A172 (cell line): Measurements from ENCODE around the gene RBBP4. TPM values are rescaled to one million over a fixed set of nuclear protein-coding genes. Genes with fewer than 3 reads are reported as not detected.
"Not testable (repeated sequence)": the region's sequence is repeated elsewhere in the genome, so short reads cannot be mapped to it uniquely, and the experiment has no call there.

Experiments
- DNase-seq: peaks from one replicate; pipeline ENCODE4 v3.0.0-alpha.2; 2015; ENCODE audit warnings: low spot score
- total RNA-seq: library from RNA; depleted of rRNA; stranded (reverse); fragments of >200 nt; shearing (Covaris generic); gene quantifications from 2 replicates; pipeline ENCODE4 v1.2.3, GENCODE V29; 2014

Gene RBBP4
- total RNA-seq, 1 experiment from 2014 or later, result 102 TPM

DNA sequence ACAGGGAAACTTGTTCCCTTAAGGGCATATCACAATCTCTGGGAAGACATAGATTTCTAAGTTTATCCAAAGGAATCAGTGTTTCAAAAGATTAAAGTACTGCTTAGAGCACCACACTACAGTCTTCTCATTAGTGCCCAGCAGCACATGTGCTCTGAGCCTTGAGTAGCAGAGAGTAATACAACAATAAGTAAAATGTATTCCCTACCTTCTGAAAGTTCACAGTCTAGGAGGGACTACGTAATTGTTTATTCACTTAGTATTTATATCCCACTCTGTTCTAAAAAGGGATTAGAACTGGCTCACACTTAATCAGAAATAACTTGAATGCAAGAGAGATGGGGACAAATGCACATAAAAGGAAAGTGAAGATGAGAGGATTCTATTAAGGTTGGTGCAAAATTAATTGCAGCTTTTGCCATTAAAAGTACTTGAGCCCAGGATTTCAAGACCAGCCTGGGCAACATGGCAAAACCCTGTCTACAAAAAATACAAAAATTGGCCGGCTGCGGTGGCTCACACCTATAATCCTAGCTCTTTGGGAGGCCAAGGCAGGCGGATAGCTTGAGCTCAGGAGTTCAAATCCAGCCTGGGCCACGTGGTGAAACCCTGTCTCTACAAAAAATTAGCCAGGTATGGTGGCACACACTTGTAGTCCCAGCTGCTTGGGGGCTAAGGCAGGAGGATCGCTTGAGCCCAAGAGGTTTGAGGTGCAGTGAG lies 42.6 kb downstream of the RBBP4 start:
- no peak for DNase-seq

DNA sequence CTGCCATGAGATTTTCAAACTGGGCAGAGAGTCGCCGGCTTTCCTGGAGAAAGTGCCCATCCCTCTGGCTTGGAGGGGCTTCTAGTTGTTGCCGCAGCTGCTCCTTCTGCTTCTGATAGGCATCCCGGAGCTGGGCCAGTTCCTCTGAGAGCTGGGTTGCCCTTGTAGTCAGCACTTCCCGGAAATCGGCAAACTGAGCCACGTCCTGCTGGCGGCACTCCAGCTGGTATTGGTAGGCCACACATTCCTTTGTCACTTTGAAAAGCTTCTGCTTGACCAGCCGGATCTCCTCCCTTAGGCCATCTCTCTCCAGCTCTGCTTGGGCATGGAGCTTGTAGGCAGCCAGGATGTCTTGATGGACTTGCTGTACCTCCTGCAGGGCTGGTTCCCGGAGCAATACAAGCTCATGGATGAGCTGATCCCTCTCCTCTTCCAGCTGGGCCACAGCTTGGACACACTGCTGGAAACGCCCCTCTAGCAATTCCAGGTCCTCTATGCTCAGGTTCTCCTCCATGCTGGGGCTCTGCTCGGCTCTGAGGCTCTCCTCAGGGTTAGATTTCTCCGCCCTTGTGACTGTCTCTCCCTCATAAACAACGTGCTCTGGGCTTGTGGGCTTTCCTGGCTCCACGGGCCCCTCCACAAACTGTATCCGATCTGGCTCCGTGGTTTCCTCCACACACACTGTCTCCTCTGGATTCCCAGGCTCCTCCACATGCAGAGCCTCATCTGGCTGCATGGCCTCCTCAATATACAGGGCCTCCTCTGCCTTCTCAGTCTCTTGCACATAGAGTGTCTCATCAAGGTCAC lies 44.3 kb downstream of the RBBP4 start:
- no peak for DNase-seq

DNA sequence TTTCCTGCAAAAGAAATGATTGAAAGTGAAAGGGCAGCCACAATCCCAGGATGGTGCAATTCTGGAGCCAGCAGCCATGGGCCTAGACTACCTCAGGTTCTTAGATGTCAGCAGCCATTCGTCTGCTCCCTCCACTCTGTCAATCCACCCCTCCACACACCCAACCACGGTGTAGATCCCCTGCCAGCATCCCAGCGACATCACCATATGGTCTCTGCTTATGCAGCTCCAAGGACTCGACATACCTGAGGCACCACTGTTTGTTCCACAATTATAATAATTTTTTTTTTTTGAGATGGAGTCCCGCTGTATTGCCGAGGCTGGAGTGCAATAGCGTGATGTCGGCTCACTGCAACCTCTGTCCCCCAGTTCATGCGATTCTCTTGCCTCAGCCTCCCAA lies 45.0 kb downstream of the RBBP4 start:
- no peak for DNase-seq

DNA sequence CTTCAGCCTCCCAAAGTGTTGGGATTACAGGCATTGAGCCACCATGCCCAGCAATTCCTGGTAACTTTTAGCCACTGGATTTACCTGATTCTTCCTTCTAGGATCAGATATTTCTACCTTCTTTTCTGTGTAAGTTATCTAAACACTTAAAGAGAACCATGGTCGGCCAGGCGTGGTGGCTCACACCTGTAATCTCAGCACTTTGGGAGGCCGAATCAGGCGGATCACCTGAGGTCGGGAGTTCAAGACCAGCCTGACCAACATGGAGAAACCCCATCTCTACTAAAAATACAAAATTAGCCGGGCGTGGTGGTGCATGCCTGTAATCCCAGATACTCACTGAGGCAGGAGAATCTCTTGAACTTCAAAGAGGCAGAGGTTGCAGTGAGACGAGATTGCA lies 46.0 kb downstream of the RBBP4 start:
- DNase-seq, result not testable (repeated sequence)

DNA sequence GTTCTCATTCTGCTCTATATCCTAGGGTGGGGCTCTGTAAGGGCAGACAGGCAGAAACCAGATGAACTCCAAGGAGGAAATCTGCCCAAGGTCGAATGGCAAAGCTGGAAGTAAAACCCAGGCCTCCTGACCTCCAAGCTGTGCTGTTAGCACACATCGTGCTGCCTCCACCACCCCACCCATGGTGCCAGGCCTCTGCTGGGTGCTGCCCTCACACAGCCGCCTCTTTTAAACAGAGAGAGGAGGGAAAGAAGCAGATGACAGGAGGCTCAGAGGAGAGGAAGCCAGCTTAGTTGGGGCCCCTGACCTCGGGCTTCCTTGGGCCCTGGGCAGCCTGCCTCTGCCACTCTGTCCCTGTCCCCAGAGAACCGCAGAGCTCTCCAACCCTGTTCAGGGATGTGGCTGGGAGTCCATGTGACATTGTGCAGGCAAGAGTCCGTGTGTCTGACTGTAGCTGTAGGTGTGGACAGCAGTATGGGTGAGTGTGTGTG lies 50.5 kb downstream of the RBBP4 start:
- no peak for DNase-seq

DNA sequence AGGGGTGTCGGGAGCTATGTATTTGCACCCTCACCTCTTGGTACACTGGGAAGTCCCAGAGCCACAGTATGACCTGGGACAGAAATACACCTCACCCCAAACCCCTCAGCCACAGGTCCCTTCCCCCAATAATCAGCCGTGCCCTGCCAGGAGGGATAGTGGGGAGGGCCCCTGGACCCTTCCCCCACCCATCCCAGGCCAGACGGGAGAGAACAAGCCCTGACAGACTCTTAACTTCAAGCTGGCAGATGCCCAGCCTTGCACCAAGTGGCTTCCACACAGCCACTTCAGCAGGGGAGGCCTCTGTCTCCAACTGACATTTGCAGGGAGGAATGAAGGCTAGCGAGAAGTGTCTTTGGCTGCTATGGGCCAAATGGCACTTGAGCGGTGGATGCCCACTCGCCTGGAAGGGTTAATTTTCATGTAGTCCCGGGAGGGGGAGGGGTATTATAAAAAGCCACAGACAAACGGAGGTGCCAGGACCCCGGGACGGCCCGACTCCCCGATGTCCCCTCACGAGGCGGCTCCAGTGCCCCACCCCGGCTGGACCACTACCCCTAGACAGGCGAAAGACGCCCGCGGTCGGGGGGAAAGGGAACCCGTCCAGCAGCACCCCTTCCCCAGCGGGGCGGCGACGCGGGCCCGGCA lies 51.1 kb downstream of the RBBP4 start:
- no peak for DNase-seq

DNA sequence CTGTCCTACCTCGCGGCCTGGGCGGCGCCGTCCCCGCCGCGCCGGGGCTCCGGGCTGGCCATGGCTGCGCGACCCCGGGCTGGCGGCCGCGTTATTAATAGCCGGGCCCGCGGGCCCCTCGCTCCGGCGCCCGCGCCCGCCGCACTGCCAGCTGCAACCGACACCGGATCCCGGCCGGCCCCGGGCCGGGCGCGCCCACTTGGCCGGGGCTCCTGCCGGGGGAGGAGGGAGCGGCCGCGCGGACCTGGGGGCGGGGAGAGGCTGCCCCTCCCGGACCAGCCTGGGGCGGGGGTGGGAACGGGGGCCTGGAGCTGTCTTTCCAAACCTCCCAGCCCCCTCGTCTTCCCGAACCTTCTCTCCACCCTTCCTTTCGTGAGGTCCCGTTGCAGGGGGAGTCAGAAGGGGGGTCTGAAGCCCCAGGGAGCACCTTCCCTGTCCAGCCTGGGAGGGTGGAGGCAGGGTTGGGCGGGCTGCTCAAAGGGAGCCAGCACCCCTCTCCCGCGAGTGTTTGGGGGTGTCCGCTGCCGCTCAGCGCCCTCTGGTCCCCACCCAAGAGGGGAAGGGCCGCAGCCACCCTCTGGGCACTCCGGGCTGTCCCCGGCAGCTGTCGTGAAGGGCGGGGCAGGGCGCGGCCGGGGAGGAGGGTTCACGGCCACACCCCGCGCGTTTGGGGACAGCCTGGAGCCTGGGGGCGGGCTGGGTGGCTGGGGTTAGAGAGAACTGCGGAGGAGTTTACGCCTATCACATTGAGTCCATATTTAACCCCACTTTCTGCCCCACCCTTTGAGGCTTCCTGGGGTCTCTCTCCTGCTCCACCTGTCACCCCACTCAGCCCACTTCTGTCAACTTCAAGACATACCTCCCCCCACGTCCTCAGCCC lies 51.8 kb downstream of the RBBP4 start, which contains the start of gene SYNC:
Gene SYNC, minus strand, starts transcription at position 172 of the 880 bp plus-strand sequence. Its CDS starts 110 bp downstream, at position 62.
- DNase-seq, result peak; percentile 61

DNA sequence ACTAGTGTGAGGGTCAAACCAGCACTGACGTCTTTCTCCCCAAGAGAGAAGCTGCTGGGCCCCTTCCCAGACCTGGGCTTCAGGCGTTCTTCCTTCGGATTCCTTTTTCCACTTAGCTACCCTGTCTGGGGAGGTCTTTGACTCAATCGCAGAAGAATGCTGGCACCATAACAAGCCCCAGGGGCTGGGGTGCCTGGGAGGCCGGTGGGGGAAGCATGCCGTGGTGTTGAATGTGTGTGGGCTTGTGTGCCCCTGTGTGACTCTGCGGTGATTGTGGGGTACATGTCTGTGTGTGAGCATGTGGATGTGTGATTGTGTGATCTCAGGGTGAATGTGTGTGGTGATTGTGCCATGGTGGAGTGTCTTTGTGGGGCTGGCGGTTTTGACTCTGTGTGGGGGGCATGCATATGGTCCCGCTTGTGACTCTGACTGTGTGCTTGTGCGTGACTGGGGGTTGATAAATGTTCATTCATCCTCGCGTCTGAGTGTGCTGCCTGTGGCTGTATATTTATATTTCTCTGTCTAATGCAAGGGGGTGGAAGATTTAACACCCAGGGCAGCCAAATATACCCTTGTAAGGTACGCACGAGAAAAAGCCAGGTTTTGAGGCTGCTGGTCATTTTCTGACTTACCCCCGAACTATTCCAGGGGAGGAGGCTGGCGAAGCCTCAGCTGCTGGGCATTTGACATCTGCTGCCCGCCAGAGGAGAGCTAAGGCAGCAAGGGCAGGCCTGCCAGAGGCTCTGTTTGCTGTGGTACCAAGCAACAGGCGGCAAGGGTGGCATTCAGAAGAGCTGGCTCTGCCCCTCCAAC lies 52.7 kb downstream of the RBBP4 start:
- peak; percentile 76 for DNase-seq

DNA sequence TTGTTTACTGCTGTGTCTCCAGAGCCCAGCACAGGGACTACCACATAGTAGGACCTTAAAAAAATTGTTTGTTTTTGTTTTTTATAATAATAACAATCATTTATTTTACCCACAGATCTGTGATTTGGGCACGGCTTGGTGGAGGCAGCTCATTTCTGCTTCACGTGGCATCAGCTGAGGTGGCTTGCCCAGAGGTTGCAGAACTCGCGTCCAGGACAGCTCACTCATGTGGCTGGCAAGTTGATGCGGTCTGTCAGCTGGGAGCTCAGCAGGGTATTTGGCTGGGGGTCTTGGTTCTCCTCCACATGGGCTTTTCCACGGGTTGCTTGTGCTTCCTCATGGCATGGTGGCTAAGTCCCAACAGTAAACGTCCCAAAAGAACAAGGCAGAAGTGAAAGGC lies 54.5 kb downstream of the RBBP4 start:
- no peak for DNase-seq

DNA sequence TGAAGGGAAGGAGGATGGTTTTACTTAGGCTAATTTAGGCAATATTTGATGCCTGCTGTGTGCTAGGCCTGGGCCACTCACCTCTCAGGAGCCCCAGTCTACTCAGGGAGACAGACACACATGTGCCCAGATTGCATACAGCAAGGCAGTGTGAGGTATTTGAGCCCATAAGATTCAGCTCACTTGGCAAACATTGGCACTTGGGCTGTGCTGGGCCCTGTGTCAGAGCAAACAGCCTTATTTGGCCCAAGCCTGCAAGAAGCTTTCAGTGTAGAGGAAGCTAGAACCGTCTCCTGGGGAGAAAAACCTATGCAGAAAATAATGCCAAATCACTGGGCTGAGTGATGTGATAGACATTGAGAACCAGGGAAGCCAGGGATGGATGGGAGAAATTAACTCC lies 55.5 kb downstream of the RBBP4 start:
- no peak for DNase-seq

DNA sequence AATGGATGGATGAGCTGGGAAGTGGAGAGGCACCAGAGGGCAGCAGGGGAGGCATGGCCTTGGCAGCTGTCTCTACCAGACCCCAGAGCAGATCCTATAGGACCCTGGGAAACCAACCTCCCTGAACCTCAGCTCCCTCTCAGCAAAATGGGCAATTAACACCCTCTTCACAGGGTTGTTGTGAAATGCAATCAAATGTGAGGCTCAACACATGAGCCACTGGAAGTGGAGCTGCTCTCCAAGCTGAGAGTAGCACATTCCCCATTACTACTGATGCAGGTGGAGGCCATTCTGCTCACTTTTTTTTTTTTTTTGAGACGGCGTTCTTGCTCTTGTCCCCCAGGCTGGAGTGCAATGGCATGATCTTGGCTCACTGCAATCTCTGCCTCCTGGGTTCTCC lies 58.1 kb downstream of the RBBP4 start:
- no peak for DNase-seq

DNA sequence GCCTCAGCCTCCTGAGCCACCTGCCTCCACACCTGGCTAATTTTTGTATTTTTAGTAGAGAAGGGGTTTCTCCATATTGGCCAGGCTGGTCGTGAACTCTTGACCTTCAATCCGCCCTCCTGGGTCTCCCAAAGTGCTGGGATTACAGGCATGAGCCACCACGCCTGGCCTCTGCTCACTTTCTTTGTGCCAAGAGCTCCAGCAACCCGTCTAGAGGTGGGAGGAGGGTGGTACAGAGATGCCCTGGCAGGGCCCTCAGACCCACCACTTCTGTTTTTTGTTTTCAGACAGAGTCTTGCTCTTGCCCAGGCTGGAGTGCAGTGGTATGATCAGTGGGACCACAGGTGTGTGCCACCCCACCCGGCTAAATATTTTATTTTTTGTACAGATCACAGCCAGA lies 58.5 kb downstream of the RBBP4 start:
- no peak for DNase-seq

DNA sequence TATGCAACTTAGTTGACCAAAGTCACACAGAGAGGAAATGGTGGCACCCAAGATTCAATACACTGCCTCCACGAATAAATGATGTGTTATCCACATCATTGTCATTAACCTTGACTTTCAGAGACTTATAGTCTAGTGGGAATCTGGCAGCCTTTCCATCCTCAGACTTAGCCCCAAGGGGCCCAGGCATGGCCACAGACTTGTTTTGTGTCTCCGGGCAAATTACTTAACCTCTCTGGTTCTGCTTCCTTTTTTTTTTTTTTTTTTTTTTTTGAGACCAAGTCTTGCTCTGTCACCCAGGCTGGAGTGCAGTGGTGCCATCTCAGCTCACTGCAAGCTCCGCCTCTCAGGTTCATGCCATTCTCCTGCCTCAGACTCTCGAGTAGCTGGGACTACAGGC lies 60.2 kb downstream of the RBBP4 start:
- DNase-seq, result not testable (repeated sequence)

DNA sequence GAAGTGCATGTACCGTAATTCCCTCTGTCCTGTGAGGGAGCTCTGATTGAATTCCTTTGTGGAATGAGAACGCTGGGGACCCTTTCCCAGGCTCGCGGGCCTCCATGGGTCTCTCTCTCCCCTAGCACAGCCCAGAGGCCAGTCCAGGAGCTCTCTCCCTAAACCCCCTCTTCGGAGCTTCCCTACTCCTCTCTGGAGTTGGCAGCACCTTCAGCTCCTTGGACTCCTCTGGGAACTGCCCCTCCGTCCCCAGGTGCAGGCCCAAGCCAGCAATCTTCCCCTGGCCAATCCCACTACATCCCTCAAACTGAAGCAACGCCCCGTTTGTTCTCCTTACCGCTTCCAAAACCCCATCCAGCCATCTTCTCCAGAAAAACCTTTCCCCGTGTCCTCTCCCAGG lies 62.1 kb downstream of the RBBP4 start:
- no peak for DNase-seq

DNA sequence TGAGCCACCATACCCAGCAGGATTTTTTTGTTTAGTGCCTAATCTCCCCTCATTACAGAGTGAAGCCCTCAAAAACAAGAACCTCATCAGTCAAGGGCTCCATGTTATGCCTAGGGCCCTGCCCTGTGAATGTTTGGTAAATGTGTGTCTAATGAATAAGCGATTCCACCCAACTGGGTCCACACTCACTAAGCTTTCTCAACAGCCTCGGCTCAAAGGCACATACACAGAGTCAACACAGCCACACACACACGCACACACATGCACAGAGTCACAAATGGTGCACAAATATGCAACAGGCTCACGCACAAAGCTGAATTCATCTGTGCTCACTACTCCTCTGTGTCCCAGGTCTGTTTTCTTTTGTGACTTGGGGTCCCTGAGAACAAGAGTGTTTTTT lies 63.3 kb downstream of the RBBP4 start:
- no peak for DNase-seq

DNA sequence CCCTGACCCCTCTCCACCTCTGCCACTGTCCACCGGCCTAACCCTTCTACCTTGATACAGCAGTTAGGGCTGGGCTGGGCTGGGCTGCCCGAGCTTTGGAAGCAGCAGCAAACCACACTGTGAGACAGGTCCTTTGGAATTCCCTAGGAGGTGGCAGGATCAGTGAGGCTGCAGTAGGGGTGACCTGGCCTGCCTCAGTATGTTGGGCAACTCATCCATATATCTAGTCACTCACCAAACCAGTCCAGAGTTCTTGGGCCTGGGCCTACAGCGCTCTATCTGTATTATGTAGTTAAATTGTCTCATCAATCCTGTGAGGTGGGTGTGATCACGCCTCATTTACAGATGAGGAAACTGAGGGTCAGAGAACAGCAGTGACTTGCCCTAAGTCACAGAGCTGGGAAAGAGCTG lies 64.9 kb downstream of the RBBP4 start:
- DNase-seq, result no peak

DNA sequence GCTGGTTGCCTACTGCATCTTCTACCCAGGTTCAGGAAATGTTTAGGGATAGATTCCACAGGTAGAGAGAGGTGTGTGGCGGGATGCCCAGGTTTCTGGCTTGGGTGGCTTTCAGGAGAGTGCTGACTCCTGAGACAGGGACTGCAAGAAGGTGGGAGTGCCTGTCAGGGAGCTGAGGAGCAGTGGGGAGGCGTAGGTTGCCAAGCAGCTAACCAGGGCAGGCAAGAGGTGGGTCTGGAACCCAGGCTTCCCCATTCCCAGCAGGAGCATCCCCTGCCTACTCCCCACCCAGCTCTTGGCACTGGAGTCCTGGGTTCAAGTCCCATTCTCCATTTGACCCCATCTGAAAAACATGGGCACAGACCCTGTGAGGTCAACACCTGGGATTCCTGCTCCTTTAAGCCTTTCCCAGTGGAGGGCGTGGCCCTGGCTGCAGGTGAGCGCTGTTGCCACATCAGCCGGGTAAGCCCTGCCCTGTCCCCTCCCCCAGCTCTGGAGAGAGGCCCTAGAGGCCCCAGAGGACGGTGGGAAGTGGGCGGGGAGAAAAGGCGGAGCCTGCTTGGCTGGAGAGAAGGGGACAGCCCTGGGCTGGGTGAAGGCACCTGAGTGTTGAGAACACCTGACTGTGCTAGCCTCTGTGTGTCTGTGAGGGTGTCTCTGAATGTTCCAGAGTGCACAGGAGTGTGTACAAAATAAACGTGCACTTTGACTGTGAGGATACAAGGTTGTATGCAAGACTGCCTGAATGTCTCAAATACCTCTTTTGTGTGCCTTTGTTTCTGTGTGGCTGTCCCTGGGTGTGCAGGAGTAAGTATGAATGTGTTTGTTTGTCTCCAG lies 65.5 kb downstream of the RBBP4 start:
- DNase-seq, result peak; percentile 64

DNA sequence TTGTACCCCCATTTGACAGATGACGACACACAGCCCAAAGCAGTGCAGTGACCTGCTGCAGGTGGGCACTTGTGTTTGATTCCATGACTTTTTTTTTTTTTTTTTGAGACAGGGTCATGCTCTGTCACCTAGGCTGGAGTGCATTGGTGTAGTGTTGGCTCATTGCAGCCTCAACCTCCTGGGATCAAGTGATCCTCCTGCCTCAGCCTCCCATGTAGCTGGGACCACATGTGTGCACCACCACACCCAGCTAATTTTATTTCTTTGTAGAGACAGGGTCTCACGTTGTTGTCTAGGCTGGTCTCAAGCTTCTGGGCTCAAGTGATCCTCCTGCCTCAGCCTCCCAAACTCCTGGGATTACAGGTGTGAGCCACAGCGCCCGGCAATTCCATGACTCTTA lies 66.5 kb downstream of the RBBP4 start:
- no peak for DNase-seq

DNA sequence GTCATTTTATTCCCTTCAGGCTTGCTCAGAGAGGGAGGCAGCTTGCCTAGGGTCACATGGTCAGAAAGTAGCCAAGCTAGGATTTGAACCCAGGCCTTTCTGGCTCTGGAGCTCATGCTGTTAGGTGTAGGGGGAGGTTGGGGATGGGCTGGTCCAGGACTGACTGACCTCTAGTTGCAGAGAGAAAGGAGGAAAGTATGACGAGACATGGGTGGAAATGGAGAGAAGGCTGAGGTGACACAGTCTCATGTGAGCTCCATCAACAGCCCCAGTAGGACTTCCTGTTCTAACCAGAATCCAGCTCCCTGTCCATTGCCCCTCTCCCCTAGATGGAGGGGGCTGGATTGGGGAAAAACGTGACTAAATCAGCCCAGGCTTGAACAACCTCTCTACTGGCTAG lies 67.0 kb downstream of the RBBP4 start:
- DNase-seq, result no peak

DNA sequence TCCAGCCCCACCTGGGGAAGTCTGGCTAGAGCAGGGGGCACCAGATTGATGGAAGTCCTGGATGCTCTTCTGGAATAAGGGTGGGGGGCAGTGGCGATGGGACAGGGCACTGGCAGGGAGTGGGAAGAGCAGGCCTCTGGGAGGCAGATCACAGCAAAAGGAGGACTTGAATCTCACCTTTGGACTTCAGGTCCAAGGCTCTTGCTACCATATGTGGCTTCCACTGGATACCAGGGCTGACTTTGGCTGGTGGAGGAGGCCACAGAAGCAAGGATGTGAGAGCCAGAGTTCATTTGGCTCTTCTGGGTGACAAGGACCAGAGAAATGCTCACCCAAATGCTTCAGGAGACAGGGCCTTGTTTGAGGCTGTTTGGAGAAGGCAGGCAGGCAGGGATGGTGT lies 67.5 kb downstream of the RBBP4 start:
- DNase-seq, result no peak
